GM21825 (cell line): ENCODE data around the gene GOLGA8M.
"Not testable (repeated sequence)": the region's sequence is repeated elsewhere in the genome, so short reads cannot be mapped to it uniquely, and the experiment has no call there.

Experiments used
- ATAC-seq: cut with Tn5 transposase; IDR thresholded peaks from one replicate; pipeline ENCODE4 v1.9.1; 2021; ENCODE audit warnings: mild to moderate bottlenecking, moderate library complexity; ENCODE audit not compliant: unreplicated experiment

Gene GOLGA8M

GRCh38 chr15:28663717-28664116 lies 48.5 kb downstream of the GOLGA8M start:
- ATAC-seq = not testable (repeated sequence)

GRCh38 chr15:28660750-28661149 lies 51.5 kb downstream of the GOLGA8M start:
- not testable (repeated sequence) for ATAC-seq

GRCh38 chr15:28656018-28656360 lies 56.2 kb downstream of the GOLGA8M start:
- ATAC-seq = not testable (repeated sequence)

GRCh38 chr15:28655329-28656017 lies 56.7 kb downstream of the GOLGA8M start:
- ATAC-seq = not testable (repeated sequence)

- not testable (repeated sequence) for ATAC-seq
Measured at GRCh38 chr15:28654194-28654593, 58.0 kb downstream of the GOLGA8M start.

- ATAC-seq = not testable (repeated sequence)
Measured at GRCh38 chr15:28652538-28652937, 59.7 kb downstream of the GOLGA8M start.
